ENCODE results near the gene SS18.

SS18 gene

GRCh38 chr18:26085056-26085455 is 5.4 kb downstream of the SS18 start:
- Histone ChIP-seq H3K4me2 (ENCODE audit: low read length) (no peak overlapping the region), H3K27ac (ENCODE audit: low read depth, low read length) (no peak overlapping the region), H3F3A (ENCODE audit: control insufficient read depth, insufficient read depth) (peaks cover 3% of the 10 kb centered on the region; the same call in 1 of the 2 replicates), H3K36me3 (ENCODE audit: control insufficient read depth, low read length) (peaks cover 93% of the 10 kb centered on the region), H3K9me3 (ENCODE audit: control insufficient read depth, insufficient read depth, low read length) (no peaks in the 10 kb centered on the region), H3K4me1 (ENCODE audit: control insufficient read depth, low read length) (peaks cover 23% of the 10 kb centered on the region), H3K79me2 (ENCODE audit: control insufficient read depth, low read length) (peaks cover 96% of the 10 kb centered on the region), H3K27me3 (ENCODE audit: control insufficient read depth, low read length) (no peaks in the 10 kb centered on the region), H3K4me3 (ENCODE audit: low read length) (no peak overlapping the region), H4K20me1 (ENCODE audit: control insufficient read depth, insufficient read depth, low read depth, low read length) (peaks cover 21% of the 10 kb centered on the region; the same call in 1 of the 2 replicates), H3K9me2 (replicated peaks; ENCODE audit: control insufficient read depth, low read length) (no peaks in the 10 kb centered on the region)
- TF ChIP-seq EZH2phosphoT487 (IDR thresholded peaks at IDR 0.05; ENCODE audit: borderline replicate concordance, low read length) (no peak), CTCF (IDR thresholded peaks at IDR 0.05; ENCODE audit: low read depth, low read length, poor library complexity, severe bottlenecking) (no peak)

GRCh38 chr18:26083099-26083498 is 7.3 kb downstream of the SS18 start:
- no peak overlapping the region for H3K27ac ChIP-seq (ENCODE audit: low read depth, low read length)
- peaks cover 11% of the 10 kb centered on the region for H3K4me1 ChIP-seq (ENCODE audit: control insufficient read depth, low read length)
- peaks cover 94% of the 10 kb centered on the region for H3K79me2 ChIP-seq (ENCODE audit: control insufficient read depth, low read length)
- TF ChIP-seq EZH2phosphoT487 (IDR thresholded peaks at IDR 0.05; ENCODE audit: borderline replicate concordance, low read length) = no peak
- TF ChIP-seq CTCF (IDR thresholded peaks at IDR 0.05; ENCODE audit: low read depth, low read length, poor library complexity, severe bottlenecking) = no peak
- H3K9me3 ChIP-seq (ENCODE audit: control insufficient read depth, insufficient read depth, low read length) = no peaks in the 10 kb centered on the region
- H3K27me3 ChIP-seq (ENCODE audit: control insufficient read depth, low read length) = no peaks in the 10 kb centered on the region
- no peak overlapping the region for H3K4me2 ChIP-seq (ENCODE audit: low read length)
- H3F3A ChIP-seq (ENCODE audit: control insufficient read depth, insufficient read depth) = peaks cover 3% of the 10 kb centered on the region; the same call in 1 of the 2 replicates
- peaks cover 94% of the 10 kb centered on the region for H3K36me3 ChIP-seq (ENCODE audit: control insufficient read depth, low read length)
- H3K9me2 ChIP-seq (replicated peaks; ENCODE audit: control insufficient read depth, low read length) = no peaks in the 10 kb centered on the region
- no peak overlapping the region for H3K4me3 ChIP-seq (ENCODE audit: low read length)
- H4K20me1 ChIP-seq (ENCODE audit: control insufficient read depth, insufficient read depth, low read depth, low read length) = peaks cover 8% of the 10 kb centered on the region; the same call in 1 of the 2 replicates

GRCh38 chr18:26082475-26082874 is 7.9 kb downstream of the SS18 start:
- no peaks in the 10 kb centered on the region for H3K27me3 ChIP-seq (ENCODE audit: control insufficient read depth, low read length)
- no peaks in the 10 kb centered on the region for H3K9me2 ChIP-seq (replicated peaks; ENCODE audit: control insufficient read depth, low read length)
- no peaks in the 10 kb centered on the region for H3K9me3 ChIP-seq (ENCODE audit: control insufficient read depth, insufficient read depth, low read length)
- H3K27ac ChIP-seq (ENCODE audit: low read depth, low read length) = no peak overlapping the region
- peaks cover 4% of the 10 kb centered on the region; the same call in 1 of the 2 replicates for H4K20me1 ChIP-seq (ENCODE audit: control insufficient read depth, insufficient read depth, low read depth, low read length)
- H3K4me2 ChIP-seq (ENCODE audit: low read length) = no peak overlapping the region
- H3F3A ChIP-seq (ENCODE audit: control insufficient read depth, insufficient read depth) = peaks cover 3% of the 10 kb centered on the region; the same call in 1 of the 2 replicates
- peaks cover 90% of the 10 kb centered on the region for H3K79me2 ChIP-seq (ENCODE audit: control insufficient read depth, low read length)
- H3K4me3 ChIP-seq (ENCODE audit: low read length) = no peak overlapping the region
- peaks cover 95% of the 10 kb centered on the region for H3K36me3 ChIP-seq (ENCODE audit: control insufficient read depth, low read length)
- H3K4me1 ChIP-seq (ENCODE audit: control insufficient read depth, low read length) = peaks cover 8% of the 10 kb centered on the region
- no peak for TF ChIP-seq EZH2phosphoT487 (IDR thresholded peaks at IDR 0.05; ENCODE audit: borderline replicate concordance, low read length)
- no peak for TF ChIP-seq CTCF (IDR thresholded peaks at IDR 0.05; ENCODE audit: low read depth, low read length, poor library complexity, severe bottlenecking)

Measured in DOHH2 (cell line).